ENCODE data around the gene GZMH.

GZMH gene

DNA sequence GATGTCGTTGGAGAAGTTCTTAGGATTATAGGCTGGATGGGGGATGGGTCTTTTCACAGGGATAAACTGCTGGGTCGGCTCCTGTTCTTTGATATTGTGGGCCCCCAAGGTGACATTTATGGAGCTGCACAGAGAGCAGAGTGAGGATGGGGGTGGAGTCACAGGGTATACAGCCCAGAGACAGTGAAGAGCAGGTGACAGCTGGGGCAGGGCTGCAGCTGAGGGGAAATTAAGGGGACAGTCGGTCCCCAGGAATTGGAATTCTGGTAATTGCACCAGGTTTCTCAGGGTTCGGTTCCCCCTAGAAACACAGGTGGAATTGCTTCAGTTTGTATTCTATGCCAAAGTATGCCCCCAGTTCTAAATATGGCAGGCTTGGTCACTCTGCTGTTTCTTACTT, 22.9 kb upstream of the GZMH start:
- no peak overlapping the region for H3K4me3 ChIP-seq (ENCODE audit: low read depth, low read length)
- TF ChIP-seq, protein P1, sequence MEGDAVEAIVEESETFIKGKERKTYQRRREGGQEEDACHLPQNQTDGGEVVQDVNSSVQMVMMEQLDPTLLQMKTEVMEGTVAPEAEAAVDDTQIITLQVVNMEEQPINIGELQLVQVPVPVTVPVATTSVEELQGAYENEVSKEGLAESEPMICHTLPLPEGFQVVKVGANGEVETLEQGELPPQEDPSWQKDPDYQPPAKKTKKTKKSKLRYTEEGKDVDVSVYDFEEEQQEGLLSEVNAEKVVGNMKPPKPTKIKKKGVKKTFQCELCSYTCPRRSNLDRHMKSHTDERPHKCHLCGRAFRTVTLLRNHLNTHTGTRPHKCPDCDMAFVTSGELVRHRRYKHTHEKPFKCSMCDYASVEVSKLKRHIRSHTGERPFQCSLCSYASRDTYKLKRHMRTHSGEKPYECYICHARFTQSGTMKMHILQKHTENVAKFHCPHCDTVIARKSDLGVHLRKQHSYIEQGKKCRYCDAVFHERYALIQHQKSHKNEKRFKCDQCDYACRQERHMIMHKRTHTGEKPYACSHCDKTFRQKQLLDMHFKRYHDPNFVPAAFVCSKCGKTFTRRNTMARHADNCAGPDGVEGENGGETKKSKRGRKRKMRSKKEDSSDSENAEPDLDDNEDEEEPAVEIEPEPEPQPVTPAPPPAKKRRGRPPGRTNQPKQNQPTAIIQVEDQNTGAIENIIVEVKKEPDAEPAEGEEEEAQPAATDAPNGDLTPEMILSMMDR (IDR thresholded peaks at IDR 0.05; ENCODE audit: insufficient read depth, low read length, missing control alignments), result no peak
- ChIA-PET POLR2A (no interaction called here), CTCF (no interaction called here)
- no peak for DNase-seq (ENCODE audit: low read depth, low spot score)

DNA sequence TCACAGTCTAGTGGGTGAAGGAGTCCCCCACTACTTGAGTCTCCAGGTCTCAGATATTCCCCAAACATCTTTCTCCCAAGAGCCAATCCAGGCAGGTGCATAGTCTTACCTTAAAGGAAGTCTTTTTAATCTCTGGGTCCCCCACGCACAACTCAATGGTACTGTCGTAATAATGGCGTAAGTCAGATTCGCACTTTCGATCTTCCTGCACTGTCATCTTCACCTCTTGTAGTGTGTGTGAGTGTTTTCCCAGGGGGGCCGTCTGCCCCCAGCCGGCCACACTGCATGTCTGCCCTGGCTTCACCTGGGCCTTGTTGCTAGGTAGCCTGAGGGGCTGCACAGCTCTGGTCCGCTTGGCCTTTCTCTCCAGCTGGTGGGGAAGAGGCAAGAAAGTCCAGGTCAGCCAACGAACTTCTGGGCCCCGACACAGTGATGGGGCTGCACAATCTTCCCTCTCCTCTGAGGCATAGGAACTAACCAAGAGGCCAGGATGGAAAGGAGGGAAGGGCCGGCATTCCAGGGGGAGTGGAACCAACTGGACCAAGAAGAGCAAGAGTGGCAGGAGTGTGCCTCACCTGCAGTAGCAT, 22.4 kb upstream of the GZMH start:
- POLR2A ChIA-PET, result no interaction called here

DNA sequence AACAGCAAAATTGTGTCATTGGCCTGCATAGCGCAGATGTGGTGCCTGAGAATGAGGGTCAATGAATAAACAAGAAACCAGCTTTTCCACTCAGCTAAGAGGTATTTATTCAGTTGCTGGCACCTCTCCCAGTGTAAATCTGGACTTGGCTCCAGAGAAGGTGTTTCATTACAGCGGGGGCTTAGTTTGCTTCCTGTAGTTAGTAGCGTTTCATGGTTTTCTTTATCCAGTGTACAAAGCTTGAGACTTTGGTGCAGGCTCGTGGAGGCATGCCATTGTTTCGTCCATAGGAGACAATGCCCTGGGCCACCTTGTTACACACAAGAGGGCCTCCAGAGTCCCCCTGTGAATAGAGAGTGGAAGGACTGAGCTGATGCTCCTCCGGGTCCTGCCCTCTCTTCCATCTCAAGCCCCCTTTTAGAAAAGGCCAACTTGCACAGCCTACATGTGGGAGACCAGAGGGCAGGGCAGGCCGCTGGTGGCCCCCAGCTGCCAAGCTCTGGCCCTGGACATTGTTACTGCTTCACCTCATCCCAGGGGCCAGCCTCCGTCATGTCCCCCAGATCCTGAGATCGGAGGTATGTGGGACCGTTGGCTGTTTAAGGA, 21.5 kb upstream of the GZMH start:
- ChIA-PET POLR2A (no interaction called here), CTCF (no interaction called here)
- DNase-seq (ENCODE audit: low read depth, low spot score), result no peak
- no peak overlapping the region for H3K4me3 ChIP-seq (ENCODE audit: low read depth, low read length)
- TF ChIP-seq, protein P1 (IDR thresholded peaks at IDR 0.05; ENCODE audit: insufficient read depth, low read length, missing control alignments), result no peak

More for the DNA sequence above, 22.4 kb upstream of the GZMH start:
- DNase-seq (ENCODE audit: low read depth, low spot score), result no peak
- TF ChIP-seq, protein P1 (IDR thresholded peaks at IDR 0.05; ENCODE audit: insufficient read depth, low read length, missing control alignments), result no peak
- H3K4me3 ChIP-seq (ENCODE audit: low read depth, low read length), result no peak overlapping the region
- CTCF ChIA-PET, result no interaction called here

DNA sequence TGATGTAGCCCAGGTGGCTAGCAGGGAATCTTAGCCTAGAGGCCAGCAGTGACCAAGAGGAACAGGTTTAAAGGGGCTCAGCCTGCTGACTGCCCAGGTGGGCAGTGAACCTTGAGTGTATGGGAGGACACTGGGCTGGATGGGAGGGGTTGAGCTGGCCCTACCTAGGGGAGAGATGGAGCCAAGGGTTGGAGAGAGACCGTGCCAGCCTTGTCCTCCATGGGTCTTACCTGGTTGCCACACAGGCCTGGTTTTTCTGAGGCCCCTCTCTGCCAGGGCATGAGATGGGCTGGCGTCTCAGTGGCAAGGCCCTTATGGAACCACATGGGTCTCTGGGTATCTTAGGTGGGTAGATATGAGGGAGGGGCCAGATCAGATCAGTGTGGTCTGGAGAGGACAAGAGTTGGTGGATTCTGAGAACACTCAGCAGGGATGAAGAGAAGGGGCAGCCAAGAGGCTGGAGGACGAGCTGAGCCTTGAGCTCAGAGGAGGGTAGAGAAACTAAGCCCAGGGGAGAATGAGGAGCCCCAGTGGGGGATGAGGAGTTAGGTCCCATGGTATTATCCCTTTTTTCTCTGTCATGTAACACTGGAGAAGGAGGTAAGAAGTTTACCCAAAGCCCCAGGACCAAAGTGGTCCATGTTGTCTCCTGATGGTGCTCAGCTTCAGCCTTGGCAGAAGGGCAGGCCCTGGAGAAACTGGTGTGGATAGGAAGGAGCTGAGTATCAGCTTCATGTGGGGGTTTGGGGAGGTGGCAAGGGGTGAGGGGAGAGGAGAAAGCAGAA, 20.8 kb upstream of the GZMH start:
- no peak for DNase-seq (ENCODE audit: low read depth, low spot score)
- CTCF ChIA-PET, result no interaction called here
- POLR2A ChIA-PET, result no interaction called here
- TF ChIP-seq, protein P1 (IDR thresholded peaks at IDR 0.05; ENCODE audit: insufficient read depth, low read length, missing control alignments), result no peak
- no peak overlapping the region for H3K4me3 ChIP-seq (ENCODE audit: low read depth, low read length)

DNA sequence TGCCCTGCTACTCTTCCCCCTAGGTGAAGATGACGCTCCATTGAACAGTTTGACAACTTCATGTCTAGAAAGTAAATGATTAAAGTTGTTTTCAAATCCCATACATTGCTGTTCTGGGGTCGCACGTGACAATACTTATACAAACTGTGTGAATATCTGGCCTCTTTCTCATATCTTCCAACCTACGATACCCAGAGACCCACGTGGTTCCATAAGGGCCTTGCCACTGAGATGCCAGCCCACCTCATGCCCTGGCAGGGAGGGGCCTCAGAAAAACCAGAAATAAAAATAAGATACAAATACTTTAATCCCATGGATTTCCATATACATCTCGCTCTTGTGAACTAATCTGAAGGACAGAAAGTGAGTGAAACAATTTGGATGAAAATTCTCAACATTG, 20.0 kb upstream of the GZMH start:
- no peak overlapping the region for H3K4me3 ChIP-seq (ENCODE audit: low read depth, low read length)
- CTCF ChIA-PET, result no interaction called here
- POLR2A ChIA-PET, result no interaction called here
- DNase-seq (ENCODE audit: low read depth, low spot score), result no peak
- TF ChIP-seq, protein P1 (IDR thresholded peaks at IDR 0.05; ENCODE audit: insufficient read depth, low read length, missing control alignments), result no peak

DNA sequence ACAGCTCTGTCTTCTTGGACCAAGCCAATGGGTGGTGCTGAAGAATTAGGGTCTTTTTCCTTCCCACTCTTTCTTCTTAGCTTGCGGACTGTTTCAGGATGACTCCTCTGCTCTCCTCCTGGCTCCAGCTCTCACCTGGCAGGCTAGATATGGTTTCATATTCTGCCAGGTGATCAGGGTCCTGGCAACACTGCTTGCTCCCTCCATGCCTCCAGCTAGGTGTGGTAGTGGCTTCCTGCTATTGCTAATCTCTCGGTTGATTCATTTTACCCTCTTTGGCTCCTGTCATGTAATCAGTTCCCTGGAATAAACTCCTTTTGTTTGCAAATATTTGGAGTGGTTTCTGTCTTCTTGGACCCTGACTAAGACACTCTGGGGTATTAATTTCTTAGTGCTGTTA, 4.3 kb upstream of the GZMH start:
- TF ChIP-seq, protein P1 (IDR thresholded peaks at IDR 0.05; ENCODE audit: insufficient read depth, low read length, missing control alignments), result no peak
- no peak overlapping the region for H3K4me3 ChIP-seq (ENCODE audit: low read depth, low read length)
- ChIA-PET CTCF (no interaction called here), POLR2A (no interaction called here)
- DNase-seq (ENCODE audit: low read depth, low spot score), result no peak

Measured in AG04449 (cell line).